K562 (cell line): ENCODE data around the gene SLC11A1. TPM values are rescaled to one million over a fixed set of nuclear protein-coding genes. Genes with fewer than 3 reads are reported as not detected.

Experiments used
- ATAC-seq: fragments of 200-7000 bp; cut with Tn5 transposase; 3 replicates; pipeline ENCODE4 v1.9.1; 2020; ENCODE audit warnings: moderate library complexity
- BruUV-seq: library from RNA; stranded (reverse); fragments of 400-500 nt; replicated peaks from 2 replicates; lab custom pipeline; 2021; lab: Mats Ljungman, UMichigan
- CTCF ChIA-PET: fragments of 300-600 bp; formaldehyde crosslinking; extraction: SDS; loops from one replicate; lab custom pipeline; 2021; ENCODE audit warnings: low intra/inter-chr PET ratio; lab: Yijun Ruan, JAX
- POLR2A ChIA-PET: fragments of 300-600, 350-650 bp; sonication (Branson Sonifier 250); formaldehyde crosslinking; extraction: SDS; loops from one replicate; lab custom pipeline; 2021; ENCODE audit warnings: antibody characterized with exemption, inconsistent platforms; lab: Yijun Ruan, JAX
- DNase-seq, 4 experiments: peaks; one replicate each; pipeline versions ENCODE4 v3.0.0 to v3.0.0-alpha.2; 2011 to 2018; ENCODE audit warnings: low spot score in 3 of 4, mixed read lengths in 3 of 4; ENCODE audit errors: extremely low read depth in 1 of 4
- FAIRE-seq: peaks from 2 replicates; lab custom pipeline; 2011; peaks lifted over from hg19 to GRCh38; lab: Jason Lieb, UNC
- H2AFZ ChIP-seq: 2 replicates; pipeline ENCODE4 v1.6.0; 2011; ENCODE audit warnings: low read depth, low read length, control low read depth, inconsistent platforms
- H3K27ac ChIP-seq: fragments of 200-600 bp; 3 replicates; pipeline ENCODE4 v1.8.0; 2011; ENCODE audit warnings: low read depth, mild to moderate bottlenecking, control low read depth, inconsistent platforms, low read length, moderate library complexity, mixed read lengths; ENCODE audit errors: extremely low read depth
- H3K27me3 ChIP-seq, 2 experiments: fragments of 300-600 bp in 1 of 2; 2 replicates in 1 of 2; 3 replicates in 1 of 2; pipeline versions ENCODE4 v1.6.0 to v1.8.0; 2011; ENCODE audit warnings: inconsistent platforms in 2 of 2, low read length in 2 of 2, mild to moderate bottlenecking in 1 of 2, mixed read lengths in 1 of 2, moderate library complexity in 1 of 2; ENCODE audit not compliant: control insufficient read depth in 2 of 2, insufficient read depth in 2 of 2
- H3K36me3 ChIP-seq: fragments of 300-600 bp; 3 replicates; pipeline ENCODE4 v1.8.0; 2011; ENCODE audit warnings: mild to moderate bottlenecking, low read length, inconsistent platforms; ENCODE audit not compliant: control insufficient read depth, insufficient read depth
- H3K4me1 ChIP-seq, 2 experiments: fragments of 200-600 bp in 1 of 2; replicated peaks in 1 of 2; 2 replicates in 1 of 2; 3 replicates in 1 of 2; pipeline versions ENCODE4 v1.5.1 to v1.8.0; 2011; ENCODE audit warnings: inconsistent platforms in 2 of 2, low read length in 2 of 2, mild to moderate bottlenecking in 1 of 2, mixed read lengths in 1 of 2, moderate library complexity in 1 of 2; ENCODE audit not compliant: control insufficient read depth in 2 of 2, insufficient read depth in 2 of 2
- H3K4me2 ChIP-seq: 2 replicates; pipeline ENCODE4 v1.6.1; 2011; ENCODE audit warnings: low read length, control low read depth, inconsistent platforms, mixed read lengths; ENCODE audit not compliant: insufficient read depth
- H3K4me3 ChIP-seq: fragments of 200-600 bp; sonication (generic), shearing (Covaris generic); 2 replicates; pipeline ENCODE4 v1.5.1; 2016; ENCODE audit warnings: control low read depth, inconsistent platforms
- H3K79me2 ChIP-seq: fragments of 200-600 bp; 3 replicates; pipeline ENCODE4 v1.8.0; 2011; ENCODE audit warnings: low read length, inconsistent platforms; ENCODE audit not compliant: control insufficient read depth, insufficient read depth
- H3K9ac ChIP-seq, 2 experiments: 2 replicates each; pipeline versions ENCODE4 v1.6.0 to v1.6.1; 2011; ENCODE audit warnings: low read depth in 2 of 2, low read length in 2 of 2, control low read depth in 1 of 2, inconsistent platforms in 1 of 2, mild to moderate bottlenecking in 1 of 2, mixed read lengths in 1 of 2; ENCODE audit not compliant: insufficient read depth in 1 of 2
- H3K9me1 ChIP-seq: one replicate; pipeline ENCODE4 v1.6.0; 2011; ENCODE audit warnings: inconsistent platforms, mild to moderate bottlenecking, low read length, moderate library complexity; ENCODE audit not compliant: control insufficient read depth, insufficient read depth
- H3K9me3 ChIP-seq: replicated peaks from 2 replicates; pipeline ENCODE4 v1.5.1; 2011; ENCODE audit warnings: low read depth, low read length, inconsistent platforms; ENCODE audit not compliant: control insufficient read depth, insufficient read depth
- H4K20me1 ChIP-seq: replicated peaks from 2 replicates; pipeline ENCODE4 v1.6.1; 2011; ENCODE audit warnings: low read length, inconsistent platforms, mixed read lengths; ENCODE audit not compliant: control insufficient read depth, insufficient read depth
- ARID1B ChIP-seq: fragments of 450-650 bp; IDR thresholded peaks from 2 replicates; pipeline ENCODE4 v1.6.1; 2016; ENCODE audit warnings: antibody characterized with exemption, mild to moderate bottlenecking, inconsistent platforms
- BRCA1 ChIP-seq, 2 experiments: fragments of 450-650 bp in 1 of 2; sonication (generic) in 1 of 2; formaldehyde crosslinking in 1 of 2; IDR thresholded peaks; 2 replicates each; pipeline versions ENCODE4 v1.5.0 to v1.6.1; 2017 to 2020; ENCODE audit warnings: mild to moderate bottlenecking in 1 of 2, missing genetic modification reagents in 1 of 2
- CHD4 ChIP-seq: fragments of 200-600 bp; sonication (generic); IDR thresholded peaks from 3 replicates; pipeline ENCODE4 v1.6.1; 2012; ENCODE audit warnings: low read depth, mild to moderate bottlenecking, mixed read lengths, low read length, inconsistent platforms; ENCODE audit not compliant: insufficient read depth, insufficient replicate concordance, poor library complexity, severe bottlenecking
- CSDE1 ChIP-seq, 2 experiments: fragments of 450-650 bp; IDR thresholded peaks; 2 replicates each; pipeline ENCODE4 v1.6.1; 2016; ENCODE audit warnings: mild to moderate bottlenecking in 1 of 2
- DIDO1 ChIP-seq: fragments of 450-650 bp; IDR thresholded peaks from 2 replicates; pipeline ENCODE4 v1.6.1; 2016; ENCODE audit warnings: low read depth, missing biosample characterization, missing genetic modification characterization
- FOXA3 ChIP-seq, 2 experiments: fragments of 450-650 bp in 1 of 2; sonication (generic) in 1 of 2; formaldehyde crosslinking; IDR thresholded peaks in 1 of 2; conservative IDR thresholded peaks in 1 of 2; 2 replicates each; pipeline versions ENCODE4 v1.4.0 to v1.8.0; 2020 to 2022; ENCODE audit warnings: mild to moderate bottlenecking in 2 of 2, missing genetic modification reagents in 1 of 2
- GTF2F1 ChIP-seq: IDR thresholded peaks from 2 replicates; pipeline ENCODE4 v1.6.1; 2011; ENCODE audit warnings: low read depth, low read length, improper control_type of control experiment
- HES1 ChIP-seq: fragments of 450-650 bp; IDR thresholded peaks from 2 replicates; pipeline ENCODE4 v1.6.1; 2016; ENCODE audit warnings: low read depth, mild to moderate bottlenecking, moderate library complexity
- IRF2 ChIP-seq: sonication (generic); formaldehyde crosslinking; IDR thresholded peaks from 2 replicates; pipeline ENCODE4 v1.8.1; 2022; ENCODE audit warnings: mild to moderate bottlenecking, missing genetic modification reagents
- L3MBTL2 ChIP-seq: fragments of 450-650 bp; IDR thresholded peaks from 2 replicates; pipeline ENCODE4 v1.6.1; 2016; ENCODE audit warnings: mild to moderate bottlenecking, moderate library complexity
- MCM2 ChIP-seq: fragments of 450-650 bp; IDR thresholded peaks from 2 replicates; pipeline ENCODE4 v1.6.1; 2017; ENCODE audit warnings: low read depth, mild to moderate bottlenecking
- MTA3 ChIP-seq: fragments of 450-650 bp; formaldehyde crosslinking; IDR thresholded peaks from 2 replicates; pipeline ENCODE4 v1.6.1; 2017; ENCODE audit warnings: mild to moderate bottlenecking, borderline replicate concordance
- NFXL1 ChIP-seq: fragments of 450-650 bp; formaldehyde crosslinking; IDR thresholded peaks from 2 replicates; pipeline ENCODE4 v1.4.0; 2021; ENCODE audit warnings: mild to moderate bottlenecking
- SIX5 ChIP-seq, 2 experiments: IDR thresholded peaks; 2 replicates each; pipeline ENCODE4 v1.6.1; 2011; ENCODE audit warnings: low read length in 2 of 2, borderline replicate concordance in 1 of 2, low read depth in 1 of 2, mild to moderate bottlenecking in 1 of 2, moderate library complexity in 1 of 2; ENCODE audit not compliant: insufficient read depth in 1 of 2
- TOE1 ChIP-seq, 2 experiments: fragments of 450-650 bp in 1 of 2; sonication (generic) in 1 of 2; formaldehyde crosslinking in 1 of 2; IDR thresholded peaks; 2 replicates each; pipeline versions ENCODE4 v1.7.1 to v1.8.0; 2016 to 2022; ENCODE audit warnings: borderline replicate concordance in 2 of 2, mild to moderate bottlenecking in 2 of 2, antibody characterized with exemption in 1 of 2, inconsistent platforms in 1 of 2, low read depth in 1 of 2, missing genetic modification reagents in 1 of 2, moderate library complexity in 1 of 2
- U2AF2 ChIP-seq: fragments of 200-400 bp; formaldehyde crosslinking; optimal IDR thresholded peaks from 2 replicates; pipeline ENCODE3; 2017; ENCODE audit warnings: low read depth, mild to moderate bottlenecking, low read length
- ZNF41 ChIP-seq: fragments of 250-450 bp; sonication (Bioruptor Pico); conservative IDR thresholded peaks from 2 replicates; pipeline ENCODE4 v1.4.0; 2020; ENCODE audit warnings: mild to moderate bottlenecking
- ZSCAN29 ChIP-seq: fragments of 450-650 bp; IDR thresholded peaks from 2 replicates; pipeline ENCODE4 v1.6.1; 2017
- WGBS: fragments of 100-300 bp; shearing (Covaris generic); methylation state at CpG from one replicate; pipeline ENCODE4 v1.1.6; 2016; ENCODE audit warnings: low coverage, mixed read lengths; ENCODE audit not compliant: insufficient coverage; ENCODE audit errors: missing lambda C conversion rate; 5-methylcytosine and 5-hydroxymethylcytosine counted together
- in situ Hi-C: fragments of 300-500 bp; cut with MboI; formaldehyde crosslinking; loops from 4 replicates; pipeline ENCODE4 v1.15.0; 2018; ENCODE audit warnings: inconsistent platforms, mixed read lengths
- intact Hi-C: fragments of 100-400 bp; cut with micrococcal nuclease; formaldehyde crosslinking; loops from 2 replicates; pipeline ENCODE4 v1.14.2; 2022
- polyA plus RNA-seq, 8 experiments: library from polyadenylated mRNA; depleted of rRNA in 4 of 8; stranded (reverse) in 5 of 8; unstranded in 3 of 8; fragments of >200 nt; fragmentation: Nextera tagmentation in 2 of 8; fragmentation: Illumina TruSeq in 1 of 8; extraction: Ambion mirVana in 2 of 8; extraction: Trizol in 1 of 8; gene quantifications; 2 replicates each; pipeline versions ENCODE4 v1.2.1 to v1.2.3, GENCODE V29; 2011 to 2014; ENCODE audit warnings: inconsistent platforms in 1 of 8, missing spikeins in 1 of 8
- total RNA-seq, 7 experiments: library from RNA; depleted of rRNA in 6 of 7; stranded (reverse); fragments of >200 nt in 6 of 7; fragmentation: Illumina TruSeq in 2 of 7; extraction: Trizol in 2 of 7; gene quantifications; 2 replicates each; pipeline versions ENCODE4 v1.2.1 to v1.2.3, GENCODE V29; 2011 to 2021; ENCODE audit warnings: low replicate concordance in 1 of 7

Gene SLC11A1
- total and polyA plus RNA-seq, 9 of the 15 experiments (the other 6 are each of a cell fraction or from before 2014, with no cell fraction given), result 0.35 to 1.6 (median 0.65) TPM

- Histone ChIP-seq H3K27ac (peak overlapping the region; percentile 99), H3K4me2 (peak overlapping the region; percentile 91), H3K9ac (peak overlapping the region; percentile 98 to 100), H3K36me3 (peaks cover 1% of the 10 kb centered on the region; the same call in 1 of the 3 replicates), H3K79me2 (peaks cover 64% of the 10 kb centered on the region), H3K9me3 (no peaks in the 10 kb centered on the region), H4K20me1 (no peaks in the 10 kb centered on the region), H2AFZ (peak overlapping the region; percentile 92), H3K27me3 (no peaks in the 10 kb centered on the region), H3K4me1 (peaks cover 20 to 71% of the 10 kb centered on the region in 2 experiments), H3K9me1 (no peaks in the 10 kb centered on the region), H3K4me3 (peak overlapping the region; percentile 57)
- WGBS, result 1% methylated on average over 22 of the region's 57 CpGs
- ATAC-seq (peak; percentile 71), DNase-seq (peak; percentile 78 to 95 (median 84)), FAIRE-seq (peak; percentile 89)
- POLR2A ChIA-PET, result interaction anchor here (0.5 to 1.4 kb wide), 10 partner anchors 8 to 130 kb away, joined by 3 to 8 read pairs (median 3); partner anchors contain the start of genes AAMP and PNKD
- intact Hi-C loops (loop anchor here (1.0 to 5.0 kb wide), 6 partner anchors 27 to 209 kb away; partner anchors contain the start of genes CNOT9 and USP37), in situ Hi-C loops (loop anchor here (5.0 kb wide), 1 partner anchor 109 kb away; no protein-coding TSS in a partner anchor)
- CTCF ChIA-PET, result interaction anchor here (1.9 to 2.0 kb wide), 2 partner anchors 95 to 123 kb away, joined by 8 to 10 read pairs; no protein-coding TSS in a partner anchor
- BruUV-seq, result no TSS peak
- TF ChIP-seq BRCA1 (IDR thresholded peaks at IDR 0.05) (no peak), BRCA1 (CRISPR knock-in tag; IDR thresholded peaks at IDR 0.05) (no peak), CSDE1 (IDR thresholded peaks at IDR 0.05) (no peak), MCM2 (no peak), FOXA3 (CRISPR knock-in tag; conservative IDR thresholded peaks at IDR 0.05 in 1 of 2, IDR thresholded peaks at IDR 0.05 in 1 of 2) (no peak), L3MBTL2 (peak; percentile 66), NFXL1 (no peak), DIDO1 (no peak), ZNF41 (CRISPR knock-in tag) (no peak), GTF2F1 (no peak), IRF2 (CRISPR knock-in tag) (no peak), SIX5 (IDR thresholded peaks at IDR 0.05; ENCODE audit: borderline replicate concordance in 1 of 2, insufficient read depth in 1 of 2, low read depth in 1 of 2, low read length in 2 of 2) (no peak), HES1 (no peak), MTA3 (0 out of 2 replicates have a peak, but pooled peaks have one; percentile 19), CHD4 (no peak), ZSCAN29 (no peak), U2AF2 (no peak), ARID1B (0 out of 2 replicates have a peak, but pooled peaks have one; percentile 27), TOE1 (IDR thresholded peaks at IDR 0.05; ENCODE audit: borderline replicate concordance) (peak; percentile 94), TOE1 (CRISPR knock-in tag; IDR thresholded peaks at IDR 0.05; ENCODE audit: borderline replicate concordance, low read depth) (no peak)
Measured at GRCh38 chr2:218395826-218396687, 14.0 kb downstream of the SLC11A1 start.
